ENCODE data around the gene DNAJC4.

DNAJC4 gene

DNA sequence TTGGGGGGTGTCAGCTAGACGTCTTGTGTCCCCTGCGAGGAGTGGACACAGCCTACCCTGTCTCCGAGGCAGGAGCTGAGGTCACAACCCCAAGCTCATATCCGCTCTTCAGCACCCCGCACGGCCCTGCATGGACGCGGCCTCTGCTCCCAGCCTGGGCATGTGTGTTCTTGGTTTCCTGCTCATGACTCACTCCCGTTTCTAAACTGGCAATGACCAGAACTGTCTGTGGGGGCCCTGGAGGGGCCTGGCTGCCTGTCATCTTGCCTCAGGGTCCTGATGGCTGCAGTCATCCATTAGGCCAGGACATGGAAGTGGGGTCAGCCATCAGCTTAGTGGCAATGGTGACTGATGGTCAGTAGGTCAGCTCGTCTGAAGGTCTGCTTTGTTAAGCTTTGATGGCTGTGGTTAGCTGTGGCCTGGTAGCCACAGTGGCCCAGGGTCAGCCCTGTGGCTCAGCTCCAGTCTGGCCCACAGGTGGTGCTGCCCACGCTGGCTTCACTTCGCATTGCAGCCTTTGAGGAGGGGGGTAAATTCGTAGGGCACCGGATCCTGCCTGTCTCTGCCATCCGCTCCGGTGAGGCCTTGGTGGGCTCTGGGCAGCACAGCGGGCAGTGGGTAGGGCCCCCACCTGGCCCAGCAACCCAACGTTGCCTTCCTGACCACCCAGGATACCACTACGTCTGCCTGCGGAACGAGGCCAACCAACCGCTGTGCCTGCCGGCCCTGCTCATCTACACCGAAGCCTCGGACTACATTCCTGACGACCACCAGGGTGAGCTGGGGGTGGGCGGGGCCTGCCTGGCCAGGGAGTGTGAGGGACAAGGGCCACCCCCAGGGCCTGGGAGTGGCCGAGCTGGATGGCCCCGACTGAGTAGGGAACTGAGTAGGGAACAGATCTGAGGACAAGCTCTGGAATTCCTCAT, 32.9 kb downstream of the DNAJC4 start:
- Histone ChIP-seq H3K9me3 (replicated peaks in 1 of 2; ENCODE audit: control insufficient read depth in 2 of 2, insufficient read depth in 1 of 2, low read depth in 1 of 2, low read length in 2 of 2) (no peaks in the 10 kb centered on the region), H2AK5ac (ENCODE audit: low read depth, low read length) (peak overlapping the region; percentile 36), H2BK5ac (ENCODE audit: low read length) (peak overlapping the region; percentile 82), H4K91ac (ENCODE audit: low read depth, low read length, poor library complexity) (no peak overlapping the region), H2BK15ac (ENCODE audit: low read length) (no peak overlapping the region), H3K14ac (ENCODE audit: low read length) (no peak overlapping the region), H3K18ac (ENCODE audit: low read length) (peak overlapping the region; percentile 54), H2AFZ (ENCODE audit: low read length) (no peak overlapping the region), H3K9ac (ENCODE audit: low read depth, low read length, poor library complexity) (peak overlapping the region; percentile 72), H2BK12ac (ENCODE audit: low read length) (no peak overlapping the region), H3K79me1 (ENCODE audit: low read depth, low read length) (peaks cover 5% of the 10 kb centered on the region), H3K23ac (ENCODE audit: low read depth, low read length, poor library complexity) (no peak overlapping the region), H4K8ac (ENCODE audit: low read depth, low read length) (peak overlapping the region; percentile 76), H3K4me1 (ENCODE audit: control insufficient read depth in 2 of 2, insufficient read depth in 1 of 2, low read depth in 1 of 2, low read length in 2 of 2) (peaks cover 0 to 4% of the 10 kb centered on the region in 2 donors), H3K4me2 (ENCODE audit: insufficient read depth, low read length, poor library complexity, severe bottlenecking) (peak overlapping the region; percentile 2), H3K36me3 (replicated peaks in 1 of 2; ENCODE audit: control insufficient read depth in 2 of 2, insufficient read depth in 2 of 2, low read length in 2 of 2) (peaks cover 45 to 78% of the 10 kb centered on the region in 2 donors), H3K4ac (ENCODE audit: low read length) (no peak overlapping the region), H3K27ac (replicated peaks; ENCODE audit: low read length) (peak overlapping the region; percentile 41), H3K4me3 (ENCODE audit: low read length in 2 of 2) (no peak overlapping the region), H3K27me3 (ENCODE audit: control insufficient read depth in 3 of 3, insufficient read depth in 3 of 3, low read depth in 1 of 3, low read length in 3 of 3) (no peaks in the 10 kb centered on the region), H2BK120ac (ENCODE audit: low read depth, low read length) (no peak overlapping the region)
- DNase-seq (ENCODE audit: low spot score), result no peak
- no CpG with 5 or more reads among the region's 29 CpGs for WGBS, 2 donors (ENCODE audit: extremely low coverage in 2 of 2, insufficient read length in 2 of 2, insufficient replicate concordance in 1 of 2)

DNA sequence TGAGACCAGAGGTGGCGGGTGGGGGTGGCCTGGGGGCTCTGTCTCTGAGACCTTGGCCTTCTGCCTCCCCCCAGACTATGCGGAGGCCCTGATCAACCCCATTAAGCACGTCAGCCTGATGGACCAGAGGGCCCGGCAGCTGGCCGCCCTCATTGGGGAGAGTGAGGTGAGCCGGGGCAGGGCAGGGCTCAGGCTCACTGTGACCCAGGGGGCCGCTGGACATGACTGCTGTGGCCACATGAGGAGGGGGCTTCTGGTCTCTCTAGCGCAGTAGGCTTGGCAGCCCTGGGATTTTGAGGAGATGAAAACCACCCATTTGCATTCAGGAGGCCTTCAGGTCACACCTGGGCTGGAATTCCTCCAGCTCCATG, 33.6 kb downstream of the DNAJC4 start:
- peaks cover 5% of the 10 kb centered on the region for H3K79me1 ChIP-seq (ENCODE audit: low read depth, low read length)
- H3K18ac ChIP-seq (ENCODE audit: low read length), result no peak overlapping the region
- H2AK5ac ChIP-seq (ENCODE audit: low read depth, low read length), result peak overlapping the region; percentile 70
- peaks cover 4 to 11% of the 10 kb centered on the region in 2 donors for H3K4me1 ChIP-seq (ENCODE audit: control insufficient read depth in 2 of 2, insufficient read depth in 1 of 2, low read depth in 1 of 2, low read length in 2 of 2)
- H3K9me3 ChIP-seq (replicated peaks in 1 of 2; ENCODE audit: control insufficient read depth in 2 of 2, insufficient read depth in 1 of 2, low read depth in 1 of 2, low read length in 2 of 2), result no peaks in the 10 kb centered on the region
- WGBS, 2 donors (ENCODE audit: extremely low coverage in 2 of 2, insufficient read length in 2 of 2, insufficient replicate concordance in 1 of 2), result no CpG with 5 or more reads among the region's 8 CpGs
- H3K4me3 ChIP-seq (ENCODE audit: low read length in 2 of 2), result no peak overlapping the region
- H2BK5ac ChIP-seq (ENCODE audit: low read length), result peak overlapping the region; percentile 82
- no peak overlapping the region for H2AFZ ChIP-seq (ENCODE audit: low read length)
- no peak overlapping the region for H2BK120ac ChIP-seq (ENCODE audit: low read depth, low read length)
- no peak overlapping the region for H4K91ac ChIP-seq (ENCODE audit: low read depth, low read length, poor library complexity)
- H2BK15ac ChIP-seq (ENCODE audit: low read length), result no peak overlapping the region
- H2BK12ac ChIP-seq (ENCODE audit: low read length), result no peak overlapping the region
- H3K4me2 ChIP-seq (ENCODE audit: insufficient read depth, low read length, poor library complexity, severe bottlenecking), result peak overlapping the region; percentile 2
- peak overlapping the region; percentile 53 for H3K4ac ChIP-seq (ENCODE audit: low read length)
- no peak for DNase-seq (ENCODE audit: low spot score)
- no peak overlapping the region for H3K14ac ChIP-seq (ENCODE audit: low read length)
- H3K27ac ChIP-seq (replicated peaks; ENCODE audit: low read length), result no peak overlapping the region
- H4K8ac ChIP-seq (ENCODE audit: low read depth, low read length), result no peak overlapping the region
- no peaks in the 10 kb centered on the region for H3K27me3 ChIP-seq (ENCODE audit: control insufficient read depth in 3 of 3, insufficient read depth in 3 of 3, low read depth in 1 of 3, low read length in 3 of 3)
- H3K23ac ChIP-seq (ENCODE audit: low read depth, low read length, poor library complexity), result no peak overlapping the region
- H3K9ac ChIP-seq (ENCODE audit: low read depth, low read length, poor library complexity), result no peak overlapping the region
- peaks cover 40 to 71% of the 10 kb centered on the region in 2 donors for H3K36me3 ChIP-seq (replicated peaks in 1 of 2; ENCODE audit: control insufficient read depth in 2 of 2, insufficient read depth in 2 of 2, low read length in 2 of 2)

DNA sequence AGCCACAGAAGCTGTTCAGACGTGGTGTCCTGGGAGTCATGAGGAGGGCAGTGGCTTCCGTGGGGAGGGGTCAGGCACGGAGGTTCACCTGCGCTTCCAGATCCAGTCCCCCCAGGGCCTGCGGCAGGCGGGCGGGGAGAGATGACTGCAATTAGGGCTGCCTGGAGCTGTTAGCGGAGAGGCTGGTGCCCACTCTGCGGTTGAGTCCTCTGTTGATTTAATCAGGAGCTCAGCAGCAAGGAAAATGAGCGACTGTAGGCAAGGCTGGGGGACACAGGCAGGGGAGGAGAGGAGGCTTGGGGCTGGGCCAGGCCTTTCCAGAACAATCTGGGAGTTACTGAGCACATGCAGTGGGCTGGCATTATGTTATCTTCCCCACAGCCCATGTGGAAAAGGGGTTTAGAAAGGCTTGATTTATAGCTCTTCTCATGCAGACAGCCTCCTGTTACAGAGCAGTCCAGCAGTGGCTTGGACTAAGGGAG, 34.1 kb downstream of the DNAJC4 start:
- peaks cover 37 to 67% of the 10 kb centered on the region in 2 donors for H3K36me3 ChIP-seq (replicated peaks in 1 of 2; ENCODE audit: control insufficient read depth in 2 of 2, insufficient read depth in 2 of 2, low read length in 2 of 2)
- no CpG with 5 or more reads among the region's 10 CpGs for WGBS, 2 donors (ENCODE audit: extremely low coverage in 2 of 2, insufficient read length in 2 of 2, insufficient replicate concordance in 1 of 2)

More for the DNA sequence above, 34.1 kb downstream of the DNAJC4 start:
- Histone ChIP-seq H2BK12ac (ENCODE audit: low read length) (no peak overlapping the region), H4K91ac (ENCODE audit: low read depth, low read length, poor library complexity) (no peak overlapping the region), H2AFZ (ENCODE audit: low read length) (no peak overlapping the region), H3K27me3 (ENCODE audit: control insufficient read depth in 3 of 3, insufficient read depth in 3 of 3, low read depth in 1 of 3, low read length in 3 of 3) (no peaks in the 10 kb centered on the region), H2BK5ac (ENCODE audit: low read length) (peak overlapping the region; percentile 82), H2BK120ac (ENCODE audit: low read depth, low read length) (no peak overlapping the region), H3K27ac (replicated peaks; ENCODE audit: low read length) (no peak overlapping the region), H3K79me1 (ENCODE audit: low read depth, low read length) (peaks cover 5% of the 10 kb centered on the region), H3K18ac (ENCODE audit: low read length) (peak overlapping the region; percentile 8), H3K14ac (ENCODE audit: low read length) (no peak overlapping the region), H3K23ac (ENCODE audit: low read depth, low read length, poor library complexity) (no peak overlapping the region), H3K4ac (ENCODE audit: low read length) (peak overlapping the region; percentile 53), H3K4me3 (ENCODE audit: low read length in 2 of 2) (no peak overlapping the region), H3K9me3 (replicated peaks in 1 of 2; ENCODE audit: control insufficient read depth in 2 of 2, insufficient read depth in 1 of 2, low read depth in 1 of 2, low read length in 2 of 2) (no peaks in the 10 kb centered on the region), H2BK15ac (ENCODE audit: low read length) (no peak overlapping the region), H2AK5ac (ENCODE audit: low read depth, low read length) (peak overlapping the region; percentile 70), H3K4me2 (ENCODE audit: insufficient read depth, low read length, poor library complexity, severe bottlenecking) (no peak overlapping the region), H3K9ac (ENCODE audit: low read depth, low read length, poor library complexity) (peak overlapping the region; percentile 30), H3K4me1 (ENCODE audit: control insufficient read depth in 2 of 2, insufficient read depth in 1 of 2, low read depth in 1 of 2, low read length in 2 of 2) (peaks cover 7 to 11% of the 10 kb centered on the region in 2 donors), H4K8ac (ENCODE audit: low read depth, low read length) (peak overlapping the region; percentile 43)
- DNase-seq (ENCODE audit: low spot score), result no peak
